GM18520 (cell line): ENCODE measurements around the gene PPIG.
"Not testable (repeated sequence)": the region's sequence is repeated elsewhere in the genome, so short reads cannot be mapped to it uniquely, and the experiment has no call there.

Experiments
- ATAC-seq: cut with Tn5 transposase; IDR thresholded peaks from one replicate; pipeline ENCODE4 v1.9.1; 2021; ENCODE audit not compliant: unreplicated experiment

Gene PPIG

DNA sequence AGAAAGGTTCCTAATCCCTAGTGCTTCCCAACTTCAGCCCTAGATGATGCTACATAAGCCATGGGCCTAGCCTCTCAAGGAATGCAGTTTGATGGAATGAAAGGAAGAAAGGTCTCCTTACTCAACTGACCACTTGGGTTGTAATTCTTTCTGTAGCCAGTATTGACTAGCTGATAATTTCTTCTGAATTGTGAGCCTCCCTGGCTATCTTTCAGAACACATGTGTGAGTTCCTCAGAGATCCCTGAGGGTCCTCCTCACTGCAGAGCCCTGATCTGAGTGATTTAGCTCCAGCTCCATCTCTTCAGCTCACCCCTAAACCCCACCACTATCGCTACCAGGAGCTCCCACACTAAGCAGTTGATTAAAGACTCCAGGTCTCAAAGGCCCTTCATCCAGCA is 78.6 kb downstream of the PPIG start:
- no peak for ATAC-seq

DNA sequence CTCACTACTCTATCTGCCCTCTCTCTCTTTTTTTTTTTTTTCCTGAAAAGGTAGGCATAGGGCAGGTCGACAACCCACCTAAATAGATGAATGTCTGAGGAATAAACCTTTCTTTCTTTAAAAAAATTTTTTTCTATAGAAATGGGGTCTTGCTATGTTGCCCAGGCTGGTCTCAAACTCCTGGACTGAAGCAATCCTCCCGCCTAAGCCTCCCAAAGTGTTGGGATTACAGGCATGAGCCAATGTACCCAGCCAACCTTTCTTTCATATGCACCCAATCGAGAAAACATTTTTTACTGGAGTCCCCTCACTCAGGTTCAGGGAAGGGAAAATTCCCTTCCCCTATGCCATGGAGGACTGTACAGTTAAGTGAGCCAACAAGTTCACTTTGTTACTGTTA is 79.1 kb downstream of the PPIG start:
- ATAC-seq: no peak

DNA sequence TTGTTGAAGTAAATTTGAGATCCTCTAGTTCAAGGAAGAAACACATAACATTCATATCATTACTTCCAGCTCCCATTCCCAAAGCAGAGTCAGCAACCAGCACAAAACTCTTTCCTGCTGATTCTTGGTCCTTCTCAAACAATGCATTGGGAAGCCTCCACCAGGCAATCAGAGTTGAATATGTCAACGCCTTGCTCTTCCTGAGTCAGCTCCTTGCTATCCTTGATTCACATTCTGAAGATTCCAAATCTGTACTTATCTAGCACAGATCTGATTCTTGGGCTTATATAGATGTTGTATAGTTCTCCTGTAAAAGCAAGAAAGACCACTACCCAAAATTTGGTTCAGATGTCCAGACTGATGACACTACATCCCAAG is 80.4 kb downstream of the PPIG start:
- ATAC-seq: no peak

DNA sequence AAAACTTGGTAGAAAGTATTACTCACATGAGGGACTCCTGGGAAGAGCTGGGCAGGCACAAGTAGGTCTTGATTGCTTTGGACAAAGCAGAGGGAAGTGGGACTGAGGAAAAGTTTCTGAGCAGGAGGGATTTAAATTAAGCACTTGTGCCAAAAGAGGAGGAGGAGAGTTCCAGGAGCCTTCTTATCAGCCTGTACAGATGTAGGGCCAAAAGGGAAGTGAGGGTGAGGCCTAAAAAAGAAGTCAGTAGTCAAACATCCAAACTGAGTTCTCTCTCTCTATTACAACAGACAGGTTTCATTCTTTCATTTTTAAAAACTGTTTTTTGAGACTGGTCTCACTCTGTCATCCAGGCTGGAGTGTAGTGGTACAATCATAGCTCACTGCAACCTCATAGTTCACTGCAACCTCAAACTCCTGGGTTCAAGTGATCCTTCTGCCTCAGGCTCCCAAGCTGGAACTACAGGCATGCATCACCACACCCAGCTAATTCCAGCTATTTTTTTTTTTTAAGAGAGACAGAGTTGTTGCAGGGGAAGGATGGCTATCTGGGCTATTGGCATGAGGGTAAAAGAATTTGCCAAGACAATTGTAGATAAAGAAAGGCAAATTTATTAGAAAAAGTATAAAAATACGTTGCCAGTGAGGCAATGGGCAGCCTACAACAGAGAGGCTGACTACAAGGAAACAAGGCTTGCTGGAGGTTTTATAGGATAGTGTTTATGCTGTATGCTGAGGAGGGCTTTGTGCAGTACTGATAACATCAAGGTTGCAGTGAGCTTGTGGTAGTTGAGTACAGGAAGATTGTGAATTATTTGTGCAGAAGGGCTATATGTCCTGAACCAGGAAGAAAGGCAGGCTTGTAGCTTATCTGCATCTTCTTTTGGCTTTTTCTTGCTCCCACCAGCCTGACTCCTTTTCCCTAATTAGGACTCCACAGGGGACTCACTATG is 81.1 kb downstream of the PPIG start:
- no peak for ATAC-seq

DNA sequence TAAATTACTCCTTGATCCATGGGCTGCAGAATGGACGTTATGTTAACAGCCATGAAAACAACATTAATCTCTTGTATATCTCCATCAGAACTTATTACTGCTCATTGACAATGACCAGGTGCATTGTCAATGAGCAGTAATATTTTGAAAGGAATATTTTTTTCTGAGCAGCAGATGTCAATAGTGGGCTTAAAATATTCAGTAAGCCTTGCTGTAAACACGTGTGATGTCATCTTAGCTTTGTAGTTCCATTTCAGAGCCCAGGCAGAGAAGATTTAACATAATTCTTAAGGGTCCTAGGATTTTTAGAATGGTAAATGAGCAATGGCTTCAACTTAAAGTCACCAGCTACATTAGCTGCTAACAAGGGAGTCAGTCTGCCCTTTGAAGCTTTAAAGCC is 83.4 kb downstream of the PPIG start:
- no peak for ATAC-seq

DNA sequence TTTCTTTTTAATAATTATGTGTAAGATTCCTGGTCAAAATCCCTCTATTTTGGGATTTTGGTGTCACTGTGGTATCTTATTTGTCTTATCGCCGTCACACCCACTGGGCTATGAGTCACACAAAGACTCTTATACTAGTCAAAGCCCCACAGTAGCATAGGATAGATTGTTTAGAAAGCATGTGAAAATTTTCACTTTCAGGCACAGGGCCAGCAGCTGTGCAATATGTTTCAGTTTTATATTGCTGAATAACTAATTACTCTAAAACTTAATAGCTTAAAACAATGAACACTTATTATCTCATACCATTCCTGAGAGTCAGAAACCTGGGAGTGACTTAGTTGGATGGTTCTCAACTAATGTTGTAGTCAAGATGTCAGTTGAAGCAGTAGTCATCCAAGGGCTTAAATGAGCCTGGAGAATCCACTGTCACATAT is 86.1 kb downstream of the PPIG start:
- ATAC-seq: no peak

DNA sequence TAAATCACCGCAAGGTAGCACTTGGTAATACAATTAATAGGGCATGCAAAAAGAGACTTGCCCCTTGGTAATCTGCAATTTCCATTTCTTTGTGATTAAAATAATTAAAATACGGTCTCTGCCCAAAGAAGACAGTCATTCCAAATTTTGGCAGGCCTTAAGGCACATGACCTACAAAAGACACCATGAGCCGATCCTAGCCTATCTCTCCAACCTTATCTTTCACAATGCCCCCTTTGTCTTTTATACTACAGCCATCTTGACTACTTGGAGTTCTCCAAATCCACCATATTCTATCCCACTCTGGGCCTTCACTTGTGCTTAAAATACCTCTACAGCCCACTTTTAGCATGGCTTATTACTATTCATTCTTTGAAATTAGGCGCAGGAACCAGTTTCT is 86.8 kb downstream of the PPIG start:
- no peak for ATAC-seq

DNA sequence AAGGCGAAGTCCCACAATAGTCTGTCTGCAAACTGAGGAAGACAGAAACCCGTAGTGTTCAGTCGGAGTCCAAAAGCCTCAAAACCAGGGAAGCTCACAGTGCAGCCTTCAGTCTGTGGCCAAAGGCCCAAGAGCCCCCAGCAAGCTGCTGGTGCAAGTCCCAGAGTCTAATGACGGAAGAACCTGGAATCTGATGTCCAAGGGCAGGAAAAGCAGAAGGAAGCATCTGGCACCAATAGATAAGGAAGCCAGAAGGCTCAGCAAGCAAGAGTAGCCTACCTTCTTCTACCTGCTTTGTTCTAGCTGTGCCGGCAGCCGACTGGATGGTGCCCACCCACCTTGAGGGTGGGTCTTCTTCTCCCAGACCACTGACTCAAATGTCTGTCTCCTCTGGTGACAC is 88.3 kb downstream of the PPIG start:
- no peak for ATAC-seq

DNA sequence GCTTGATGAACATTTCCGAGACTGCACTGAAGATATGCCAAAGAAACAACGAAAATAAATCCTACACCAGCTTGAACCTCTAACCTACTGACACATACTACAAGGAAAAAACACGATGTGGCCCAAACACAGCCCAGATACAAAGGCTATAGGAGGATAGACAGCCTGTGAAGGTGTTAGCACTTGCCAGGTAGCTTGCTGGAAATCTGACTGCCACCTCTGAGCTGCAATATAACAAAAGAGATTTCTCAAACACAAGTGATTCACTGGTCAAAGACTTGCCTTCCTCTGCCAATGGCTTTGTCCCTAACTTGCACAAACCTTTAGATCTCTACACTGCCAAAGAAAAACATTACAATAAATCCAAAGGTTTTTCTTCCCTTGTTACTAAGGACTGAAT is 89.0 kb downstream of the PPIG start:
- no peak for ATAC-seq

DNA sequence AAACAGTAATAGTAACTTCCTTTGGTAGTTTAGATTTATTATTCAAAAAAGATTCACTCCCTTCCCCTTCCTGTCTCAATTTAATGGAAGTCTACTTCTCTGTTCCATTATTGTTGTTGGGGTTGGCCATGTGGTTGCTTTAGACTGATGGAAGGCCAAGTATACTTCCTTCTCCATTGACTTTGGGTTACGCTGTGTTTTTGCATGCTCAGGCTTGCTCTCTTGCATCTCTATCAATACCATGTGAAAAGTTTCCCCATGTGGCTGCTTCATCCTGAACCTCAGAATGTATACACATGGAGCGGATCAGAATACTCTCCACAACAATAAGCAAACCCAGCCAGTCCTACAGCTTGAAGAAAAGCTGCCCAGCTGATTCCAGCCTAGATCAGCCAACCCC is 89.8 kb downstream of the PPIG start:
- no peak for ATAC-seq

DNA sequence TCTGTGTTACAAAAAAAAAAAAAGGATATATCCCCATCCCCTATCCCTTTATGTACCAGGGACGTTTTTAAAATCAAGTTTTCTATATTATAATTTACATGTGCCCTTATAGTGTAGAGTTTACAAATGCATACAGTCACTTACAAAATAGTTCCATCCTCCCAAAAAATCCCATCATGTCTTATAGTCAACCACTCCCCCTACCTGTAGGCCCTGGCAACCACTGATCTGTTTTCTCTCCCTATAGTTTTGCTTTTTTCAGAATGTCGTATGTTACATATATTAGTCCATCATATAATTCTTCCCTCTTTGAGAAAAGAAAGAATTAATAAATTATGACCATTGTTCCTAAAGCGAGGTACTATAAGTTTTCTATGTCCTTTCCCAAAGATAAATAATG is 92.2 kb downstream of the PPIG start:
- no peak for ATAC-seq

DNA sequence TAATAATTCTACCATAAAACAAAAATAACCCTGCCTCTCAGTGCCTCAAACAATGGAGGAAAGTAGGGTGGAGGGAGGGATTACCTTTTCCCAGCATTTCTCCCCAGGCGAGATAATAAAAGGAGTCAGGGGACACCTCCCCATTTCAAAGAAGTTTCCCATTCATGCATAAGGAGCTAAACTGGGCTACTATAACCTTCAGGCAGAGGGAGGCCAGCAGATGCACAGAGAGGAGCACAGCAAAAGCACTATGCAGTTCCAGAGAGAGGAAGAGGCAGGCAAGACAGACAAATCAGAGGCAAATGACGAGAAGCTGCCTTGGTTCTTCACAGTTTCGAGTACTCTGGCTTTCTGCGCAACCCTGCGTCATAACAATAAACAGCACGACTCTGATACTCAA is 92.7 kb downstream of the PPIG start:
- ATAC-seq: no peak

DNA sequence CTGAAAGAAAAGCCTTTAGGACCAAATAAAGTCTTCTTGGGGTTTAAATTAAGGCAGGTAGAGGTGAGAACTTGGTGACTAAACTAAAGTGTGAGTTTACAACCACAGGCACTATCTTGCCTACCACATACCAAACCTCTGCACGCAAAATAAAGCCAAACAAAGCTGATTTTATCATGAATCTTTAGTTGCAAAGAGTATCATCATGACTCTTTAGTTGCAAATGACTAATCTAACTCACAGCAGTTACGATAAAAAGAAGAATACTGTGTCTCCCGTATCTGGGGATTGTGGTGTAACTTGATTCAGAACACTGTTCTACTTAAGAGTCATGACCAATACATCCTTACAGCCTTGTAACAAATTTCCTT is 98.9 kb downstream of the PPIG start:
- no peak for ATAC-seq

DNA sequence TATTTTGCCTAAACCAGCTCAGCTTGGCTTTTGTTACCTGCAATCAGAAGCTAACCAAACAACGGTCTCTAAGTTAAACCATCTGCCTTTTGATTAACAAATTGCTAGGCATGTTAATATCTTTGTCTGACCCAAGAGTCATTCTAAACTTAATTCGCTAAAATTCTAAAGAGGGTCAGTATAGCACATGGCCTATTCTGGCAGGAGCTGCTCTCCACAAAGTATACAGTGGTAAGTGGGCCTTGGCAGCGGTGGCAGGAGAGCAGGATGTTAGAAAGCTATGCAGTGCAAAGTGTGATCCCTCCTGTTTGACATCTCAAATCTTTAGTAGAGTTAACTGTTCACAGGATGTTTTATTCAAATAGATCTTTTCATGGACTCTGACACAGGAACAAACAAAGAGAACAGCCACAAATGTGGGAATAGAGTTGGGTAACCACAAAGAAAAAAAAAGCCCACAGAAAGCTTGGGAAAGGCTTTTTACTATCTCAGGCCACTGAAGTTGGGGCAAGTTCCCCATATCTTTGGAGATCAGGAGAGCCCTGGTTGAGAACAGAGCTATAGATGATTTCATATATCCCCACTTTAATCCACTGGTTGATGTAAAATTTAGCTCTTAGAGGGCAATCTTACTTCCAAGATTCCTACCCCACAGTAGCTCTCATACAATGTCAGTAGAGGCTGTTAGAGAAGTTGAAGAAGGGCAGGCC is 99.4 kb downstream of the PPIG start:
- no peak for ATAC-seq

DNA sequence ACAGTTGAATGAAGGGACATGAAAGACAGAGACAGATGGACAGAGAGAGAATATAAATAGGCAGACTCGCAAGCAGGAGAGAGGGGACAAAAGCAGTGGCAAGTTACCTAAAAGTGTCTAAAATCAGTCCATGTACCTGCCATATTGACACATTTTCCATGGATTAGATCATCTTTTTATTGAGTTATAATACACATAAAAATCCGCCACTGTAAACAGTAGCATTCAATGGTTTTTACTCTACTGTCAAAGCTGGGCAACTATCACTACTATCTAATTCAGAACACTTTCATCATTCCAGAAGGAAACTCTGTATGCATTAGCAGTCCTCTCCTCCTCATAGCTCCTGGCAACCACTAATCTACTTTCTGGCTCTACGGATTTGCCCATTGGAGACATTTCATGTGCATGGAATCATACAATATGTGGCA is 100.0 kb downstream of the PPIG start:
- no peak for ATAC-seq

DNA sequence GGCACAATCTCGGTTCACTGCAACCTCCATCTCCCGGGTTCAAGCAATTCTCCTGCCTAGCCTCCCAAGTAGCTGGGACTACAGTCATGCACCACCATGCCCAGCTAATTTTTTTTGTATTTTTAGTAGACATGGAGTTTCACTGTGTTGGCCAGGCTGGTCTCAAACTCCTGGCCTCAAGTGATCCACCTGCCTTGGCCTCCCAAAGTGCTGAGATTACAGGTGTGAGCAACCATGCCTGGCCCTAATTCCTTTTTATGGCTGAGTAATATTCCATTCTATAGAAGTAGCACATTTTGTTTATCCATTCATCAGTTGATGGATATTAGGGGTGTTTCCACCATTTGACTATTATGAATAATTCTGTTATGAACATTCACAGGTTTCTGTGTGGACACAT is 100.6 kb downstream of the PPIG start:
- not testable (repeated sequence) for ATAC-seq

DNA sequence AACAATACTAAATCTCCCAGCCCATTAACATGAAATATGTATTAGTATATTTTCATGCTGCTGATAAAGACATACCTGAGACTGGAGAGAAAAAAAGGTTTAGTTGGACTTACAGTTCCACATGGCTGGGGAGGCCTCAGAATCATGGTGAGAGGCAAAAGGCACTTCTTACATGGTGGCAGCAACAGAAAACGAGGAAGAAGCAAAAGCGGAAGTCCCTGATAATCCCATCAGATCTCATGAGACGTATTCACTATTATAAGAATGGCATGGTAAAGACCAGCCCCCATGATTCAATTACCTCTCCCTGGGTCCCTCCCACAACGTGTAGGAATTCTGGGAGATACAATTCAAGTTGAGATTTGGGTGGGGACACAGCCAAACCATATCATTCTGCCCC is 102.7 kb downstream of the PPIG start:
- ATAC-seq: not testable (repeated sequence)

DNA sequence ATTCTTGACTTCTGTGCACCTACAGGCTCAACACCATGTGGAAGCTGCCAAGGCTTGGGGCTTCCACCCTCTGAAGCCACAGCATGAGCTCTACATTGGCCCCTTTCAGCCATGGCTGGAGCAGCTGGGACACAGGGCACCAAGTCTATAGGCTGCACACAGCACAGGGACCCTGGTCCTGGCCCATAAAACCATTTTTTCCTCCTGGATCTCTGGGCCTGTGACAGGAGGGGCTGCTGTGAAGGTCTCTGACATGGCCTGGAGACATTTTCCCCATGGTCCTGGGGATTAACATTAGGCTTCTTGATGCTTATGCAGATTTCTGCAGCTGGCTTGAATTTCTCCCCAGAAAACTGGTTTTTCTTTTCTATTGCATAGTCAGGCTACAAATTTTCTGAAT is 103.8 kb downstream of the PPIG start:
- ATAC-seq: not testable (repeated sequence)

DNA sequence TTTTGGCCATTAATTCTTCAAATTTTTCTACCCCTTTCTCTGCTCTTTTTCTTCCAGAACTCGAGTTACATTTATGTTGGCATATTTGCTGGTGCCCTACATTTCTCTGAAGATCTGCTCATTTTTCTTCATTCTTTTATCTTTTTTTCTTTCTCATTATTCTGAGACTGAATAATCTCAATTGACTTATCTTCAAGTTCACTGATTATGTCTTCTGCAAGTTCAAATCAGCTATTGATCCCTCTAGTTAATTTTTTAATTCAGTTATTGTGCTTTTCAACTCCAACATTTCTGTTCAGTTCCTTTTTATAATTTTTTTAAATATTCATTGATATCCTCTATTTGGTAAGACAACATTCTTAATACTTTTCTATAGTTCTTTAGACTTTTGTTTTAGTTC is 106.8 kb downstream of the PPIG start:
- ATAC-seq: no peak
